Hematopoietic multipotent progenitor cell (in vitro differentiated cells): ENCODE measurements around the gene BEND3. TPM values are rescaled to one million over a fixed set of nuclear protein-coding genes. Genes with fewer than 3 reads are reported as not detected.
"Not testable (repeated sequence)": the region's sequence is repeated elsewhere in the genome, so short reads cannot be mapped to it uniquely, and the experiment has no call there.

Experiments
- DNase-seq, 3 donors: peaks; one replicate each; pipeline ENCODE4 v3.0.0-alpha.2; 2011 to 2015; ENCODE audit warnings: low read depth in 2 of 3, low spot score in 2 of 3
- total RNA-seq: library from RNA; depleted of rRNA; stranded (reverse); fragments of >200 nt; gene quantifications from one replicate; pipeline ENCODE4 v1.2.3, GENCODE V29; 2012

Gene BEND3
- 2.2 TPM for total RNA-seq

DNA sequence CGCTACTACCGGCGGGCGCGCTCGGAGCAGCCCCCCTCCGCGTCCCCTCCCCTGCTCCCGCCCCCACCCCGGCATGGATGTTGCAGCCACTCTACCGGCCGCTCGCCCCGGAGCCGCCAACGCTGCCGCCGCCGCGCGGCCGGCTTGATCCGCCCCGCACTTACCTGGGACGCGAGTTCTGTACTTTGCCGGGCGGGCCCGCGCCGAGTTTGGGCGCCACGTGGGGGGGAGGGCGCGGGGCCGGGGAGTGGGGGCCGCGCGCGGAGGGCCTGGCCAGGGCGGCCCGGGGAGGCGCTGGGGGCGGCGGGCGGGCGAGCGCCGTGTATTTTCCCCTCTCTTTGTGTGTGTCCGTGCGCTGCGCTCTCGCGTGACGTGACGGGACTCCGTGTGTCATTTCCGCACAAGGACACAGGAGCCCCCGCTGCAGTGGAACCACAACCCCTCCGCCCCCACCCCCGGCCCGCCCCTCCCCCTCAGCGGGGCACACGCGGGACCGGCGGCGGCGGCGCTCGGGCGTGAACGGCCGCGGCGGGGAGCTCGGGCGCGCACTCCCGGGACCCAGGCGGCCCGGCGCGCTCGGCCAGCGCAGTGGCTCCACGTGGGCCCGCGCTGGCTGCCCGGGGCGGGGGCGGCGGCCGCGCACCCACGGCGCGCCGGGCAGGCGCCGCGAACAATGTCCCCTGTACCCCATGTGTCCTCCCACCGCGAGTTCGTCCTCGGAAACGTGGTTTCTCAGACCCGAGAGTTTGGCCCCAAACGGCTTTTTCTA lies at the start of gene BEND3:
Gene BEND3 (minus strand): TSS at position 590 of the 769 bp plus-strand sequence. CDS start 16,230 bp downstream, outside the sequence.
- peak in 2 of 3 donors; percentile 25 to 45 for DNase-seq

- DNase-seq: not testable (repeated sequence)
These were observed 49.0 kb upstream of the BEND3 start for GRCh38 chr6:107164299-107164698.

DNA sequence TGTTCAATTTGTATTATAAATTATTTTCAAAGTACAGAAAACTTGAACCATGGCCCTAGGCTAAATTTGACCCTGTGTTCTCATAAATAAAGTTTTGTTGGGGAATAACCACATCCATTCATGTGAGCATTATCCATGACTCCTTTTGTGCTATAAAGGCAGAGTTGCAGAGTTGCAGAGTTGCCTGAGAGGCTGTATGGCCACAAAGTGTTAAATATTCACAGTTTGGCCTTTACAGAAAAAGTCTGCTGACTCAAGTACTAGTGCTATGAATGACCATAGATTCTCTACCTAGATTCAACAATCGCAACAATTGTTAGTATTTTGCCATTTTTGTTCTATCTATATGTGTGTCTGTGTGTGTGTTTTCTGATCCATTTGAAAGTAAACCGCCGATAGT lies 46.2 kb upstream of the BEND3 start:
- DNase-seq: no peak

DNA sequence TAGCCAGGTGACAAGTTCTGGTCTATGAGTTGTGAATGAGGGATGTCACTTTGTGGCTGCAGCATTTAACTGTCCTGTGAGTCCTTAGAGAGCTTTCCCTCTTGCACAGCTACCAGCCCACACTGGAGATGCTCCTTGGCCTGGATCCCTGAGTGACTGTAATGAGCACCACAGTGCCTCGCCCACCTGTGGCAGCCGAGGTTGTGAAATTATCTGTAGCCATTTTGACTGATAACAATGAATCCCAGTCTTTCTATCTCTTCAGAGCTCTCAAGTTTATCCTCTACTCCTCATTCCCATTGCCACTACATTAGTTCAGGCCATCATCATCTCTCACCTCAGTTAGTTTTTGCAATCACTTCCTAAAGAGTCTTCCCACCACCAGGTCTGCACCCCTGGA lies 41.3 kb upstream of the BEND3 start:
- DNase-seq: no peak

DNA sequence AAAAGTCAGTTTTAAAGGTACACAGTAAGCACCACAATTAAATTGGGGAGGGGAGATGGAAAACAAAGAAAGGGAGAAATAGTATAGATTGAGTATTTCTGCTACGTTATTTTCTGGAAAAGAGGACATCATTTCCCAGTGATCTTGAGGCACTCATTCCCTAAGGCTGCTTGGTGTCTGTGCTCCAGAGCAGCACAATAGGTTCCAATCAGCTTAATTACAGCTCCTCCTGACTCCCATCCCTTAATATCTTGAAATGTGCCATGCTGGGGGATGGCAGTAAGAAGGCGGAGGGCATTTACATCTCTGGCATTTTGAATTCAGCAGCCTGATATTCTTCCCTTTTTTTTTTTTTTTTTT lies 39.5 kb upstream of the BEND3 start:
- DNase-seq: no peak

DNA sequence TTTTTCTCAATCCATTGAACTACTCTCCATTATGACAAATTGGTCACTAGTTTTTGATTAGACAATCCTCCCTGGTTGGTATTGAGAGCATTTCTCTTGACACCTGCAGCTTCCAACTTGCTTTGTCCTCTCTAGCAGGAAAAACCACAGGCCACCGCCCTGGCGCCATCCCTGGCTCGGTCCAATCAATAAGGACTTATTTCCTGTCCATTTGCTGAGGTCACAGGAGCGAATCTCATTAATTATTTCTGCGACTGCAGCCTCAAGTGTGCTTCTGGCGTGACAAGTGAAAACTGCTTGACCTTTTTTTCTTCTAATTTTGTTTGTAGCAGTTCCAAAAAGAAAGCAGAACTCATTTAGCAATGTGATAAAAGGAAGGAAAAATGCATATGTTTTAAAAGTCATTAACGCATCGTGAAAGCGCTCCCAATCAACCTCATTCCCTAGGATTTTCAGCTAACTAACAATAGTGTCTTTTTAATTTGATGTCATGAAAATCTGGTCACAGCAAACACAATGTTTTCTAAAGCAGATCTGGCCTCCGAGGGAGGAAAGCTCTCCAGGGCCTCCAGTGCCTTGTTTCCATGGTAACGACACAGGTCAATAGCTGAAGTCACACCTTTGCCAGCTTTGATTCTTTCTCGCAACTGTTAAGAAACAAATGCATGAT lies 39.0 kb upstream of the BEND3 start:
- DNase-seq: no peak

DNA sequence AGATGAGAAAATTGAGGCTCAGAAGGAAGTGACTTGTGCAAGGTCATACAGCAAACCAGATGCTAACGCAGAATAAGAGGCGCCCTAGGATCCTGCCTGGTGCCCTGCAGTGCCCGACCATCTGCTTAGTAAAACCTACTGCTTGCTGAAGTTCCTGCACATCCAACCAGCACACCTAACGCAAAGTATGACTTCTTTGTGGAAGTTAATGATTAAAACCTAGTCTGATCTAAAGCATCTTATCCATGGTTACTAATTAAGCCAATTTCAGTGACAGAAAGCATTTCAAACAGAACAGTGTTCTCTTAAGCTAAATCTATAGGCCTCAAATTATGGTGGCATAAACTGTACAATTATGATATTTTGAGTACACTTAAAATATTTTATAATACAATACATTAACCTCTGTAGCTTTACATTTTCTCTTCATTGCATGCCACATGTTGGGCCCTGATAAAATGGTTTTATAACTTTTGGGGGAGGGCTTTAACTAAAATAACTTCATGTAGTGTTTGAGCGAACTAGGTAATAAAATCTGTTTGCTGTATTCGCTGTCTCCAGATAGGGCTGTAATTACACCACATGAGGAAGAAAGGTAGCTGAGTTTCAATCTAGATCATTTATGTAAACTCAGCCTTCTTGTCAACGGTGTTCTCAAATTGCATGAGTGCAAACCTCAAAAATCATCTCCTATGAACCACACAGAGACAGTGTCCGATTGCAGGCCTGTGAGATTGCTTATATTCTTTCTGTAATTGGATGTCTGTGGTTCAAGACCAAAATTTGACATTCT lies 37.5 kb upstream of the BEND3 start:
- no peak for DNase-seq

DNA sequence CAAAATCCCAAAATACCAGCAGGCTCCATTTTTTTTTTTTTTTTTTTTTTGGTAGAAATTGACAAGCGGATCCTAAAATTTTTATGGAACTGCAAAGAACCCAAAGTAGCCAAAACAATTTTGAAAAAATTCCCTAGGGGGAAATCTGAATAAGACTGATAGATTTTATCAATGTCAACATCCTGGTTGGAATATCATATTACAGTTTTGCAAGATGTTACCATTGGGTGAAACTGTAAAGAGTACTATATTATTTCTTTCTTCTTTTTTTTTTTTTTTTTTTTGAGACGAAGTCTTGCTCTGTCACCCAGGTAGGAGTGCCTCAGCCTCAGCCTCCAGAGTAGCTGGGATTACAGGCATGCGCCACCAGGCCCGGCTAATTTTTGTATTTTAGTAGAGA lies 29.4 kb upstream of the BEND3 start:
- DNase-seq: no peak

GRCh38 chr6:107144014-107144413 lies 28.7 kb upstream of the BEND3 start:
- DNase-seq: no peak

- DNase-seq: no peak
These were observed 25.3 kb upstream of the BEND3 start for GRCh38 chr6:107140581-107140980.

- not testable (repeated sequence) for DNase-seq
These were observed 21.0 kb upstream of the BEND3 start for GRCh38 chr6:107136324-107136723.

- DNase-seq: not testable (repeated sequence)
These were observed 19.8 kb upstream of the BEND3 start for GRCh38 chr6:107135048-107135680.

DNA sequence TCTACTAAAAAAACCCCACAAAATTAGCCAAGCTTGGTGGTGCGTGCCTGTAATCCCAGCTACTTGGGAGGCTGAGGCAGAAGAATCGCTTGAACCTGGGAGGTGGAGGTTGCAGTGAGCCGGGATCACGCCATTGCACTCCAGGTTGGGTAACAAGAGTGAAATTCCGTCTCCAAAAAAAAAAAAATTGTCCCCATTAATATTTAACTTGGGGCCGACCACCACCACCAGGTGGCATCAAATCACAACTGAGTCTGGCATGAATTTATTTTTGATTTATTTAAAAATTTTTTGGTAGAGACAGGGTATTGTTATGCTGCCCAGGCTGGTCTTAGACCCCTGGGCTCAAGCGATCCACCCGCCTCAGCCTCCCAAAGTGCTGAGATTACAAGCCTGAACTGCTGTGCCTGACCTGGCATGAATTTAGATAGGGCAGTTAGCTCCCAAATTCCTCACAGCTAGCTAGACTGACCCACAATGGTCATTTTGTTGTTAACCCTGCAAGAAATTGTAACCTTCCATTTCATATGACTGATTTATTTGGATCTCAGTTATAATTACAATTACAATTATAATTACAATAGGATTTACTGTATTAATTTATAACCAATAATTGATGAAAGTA lies 17.1 kb upstream of the BEND3 start:
- peak in 2 of 3 donors; percentile 36 to 65 for DNase-seq

- no peak for DNase-seq
These were observed 14.1 kb upstream of the BEND3 start for GRCh38 chr6:107129370-107129925.

DNA sequence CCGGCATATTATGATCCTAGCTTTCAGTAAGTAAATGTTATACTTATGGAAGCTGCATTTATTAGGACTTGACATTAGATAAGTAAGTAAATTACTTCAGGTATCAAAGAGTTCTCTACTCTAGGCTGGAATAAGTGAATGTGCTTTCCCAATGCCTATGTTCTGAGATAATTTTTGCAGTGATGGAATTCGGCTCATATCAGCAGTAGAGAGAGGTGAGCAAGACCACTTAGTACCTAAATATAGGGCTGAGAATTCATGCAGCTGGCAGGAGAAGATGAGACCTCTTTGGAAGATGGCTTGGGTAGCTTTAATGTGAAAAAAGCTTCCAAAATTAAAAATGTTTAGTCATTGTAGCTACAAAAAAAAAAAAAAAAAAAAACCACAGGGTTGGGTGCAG lies 13.3 kb upstream of the BEND3 start:
- no peak for DNase-seq

- no peak for DNase-seq
These were observed 12.9 kb upstream of the BEND3 start for GRCh38 chr6:107128175-107128574.

GRCh38 chr6:107125771-107126170 lies 10.5 kb upstream of the BEND3 start:
- DNase-seq: no peak

- no peak for DNase-seq
These were observed 9.6 kb upstream of the BEND3 start for GRCh38 chr6:107124934-107125348.

- DNase-seq: no peak
These were observed 8.2 kb upstream of the BEND3 start for GRCh38 chr6:107123501-107123900.

GRCh38 chr6:107122748-107123147 lies 7.4 kb upstream of the BEND3 start:
- no peak for DNase-seq
